ENCODE data around the gene L2HGDH.

- TF ChIP-seq CTCF (IDR thresholded peaks at IDR 0.05 in 4 of 5, conservative IDR thresholded peaks at IDR 0.05 in 1 of 5) (no peak), POLR2A (IDR thresholded peaks at IDR 0.05) (no peak)
Measured at GRCh38 chr14:50230701-50231474, 81.1 kb downstream of the L2HGDH start.

Measured in gastrocnemius medialis (tissue), 4 donors.